Measurements from ENCODE around the gene RUFY4. TPM values are rescaled to one million over a fixed set of nuclear protein-coding genes. Genes with fewer than 3 reads are reported as not detected.
"Not testable (repeated sequence)": the region's sequence is repeated elsewhere in the genome, so short reads cannot be mapped to it uniquely, and the experiment has no call there.

Gene RUFY4
- total RNA-seq, 1 donor from 2014 or later: not detected

DNA sequence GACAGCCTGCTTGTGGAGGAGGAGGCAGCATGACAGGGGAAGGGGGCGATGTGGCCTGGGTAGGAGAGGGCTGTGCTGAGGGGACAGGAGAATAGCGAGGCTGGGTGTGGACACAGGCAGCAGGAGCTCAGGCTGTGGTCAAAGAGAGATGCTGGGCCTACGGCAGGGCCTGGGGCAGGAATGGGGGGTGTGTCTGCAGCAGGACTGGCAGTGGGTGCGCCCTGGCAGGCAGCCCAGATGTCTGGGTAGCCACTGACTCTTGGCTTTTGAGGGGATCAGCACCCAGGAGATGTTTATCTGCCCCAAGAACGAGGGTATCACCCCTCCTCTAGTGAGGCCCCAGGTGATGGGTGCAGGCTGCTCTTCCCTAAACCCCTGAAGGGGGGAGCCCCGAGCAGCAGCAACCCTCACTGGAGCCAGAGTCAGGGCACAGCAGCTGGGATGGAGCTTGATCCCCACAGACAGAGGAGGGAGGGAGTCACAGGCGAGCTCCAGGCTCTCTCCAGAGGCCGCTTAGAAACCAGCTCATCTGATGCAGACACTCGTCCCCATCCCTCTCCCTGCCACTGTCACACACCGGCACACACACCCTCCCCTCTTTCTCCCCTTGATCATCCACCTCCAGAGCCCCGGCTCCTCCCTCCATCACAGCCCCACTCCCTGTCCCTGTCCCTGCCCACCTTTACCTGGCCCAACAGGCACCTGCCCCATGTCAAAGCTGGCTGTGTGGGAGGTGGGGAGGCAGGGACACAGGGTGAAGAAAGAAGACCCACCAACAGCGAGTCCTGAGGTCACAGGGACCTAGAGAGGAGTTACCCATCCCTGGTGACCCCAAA lies 36.5 kb upstream of the RUFY4 start:
- no peak overlapping the region for H3K4me3 Mint-ChIP-seq (ENCODE audit: unreplicated experiment)
- peaks cover 7% of the 10 kb centered on the region for H3K4me1 Mint-ChIP-seq (ENCODE audit: unreplicated experiment)
- no peak overlapping the region for H3K27ac Mint-ChIP-seq (ENCODE audit: unreplicated experiment)
- peak; percentile 83 for DNase-seq (ENCODE audit: extremely low spot score, unreplicated experiment)
- no peaks in the 10 kb centered on the region for H3K36me3 Mint-ChIP-seq (ENCODE audit: unreplicated experiment)
- TF ChIP-seq, protein P1, sequence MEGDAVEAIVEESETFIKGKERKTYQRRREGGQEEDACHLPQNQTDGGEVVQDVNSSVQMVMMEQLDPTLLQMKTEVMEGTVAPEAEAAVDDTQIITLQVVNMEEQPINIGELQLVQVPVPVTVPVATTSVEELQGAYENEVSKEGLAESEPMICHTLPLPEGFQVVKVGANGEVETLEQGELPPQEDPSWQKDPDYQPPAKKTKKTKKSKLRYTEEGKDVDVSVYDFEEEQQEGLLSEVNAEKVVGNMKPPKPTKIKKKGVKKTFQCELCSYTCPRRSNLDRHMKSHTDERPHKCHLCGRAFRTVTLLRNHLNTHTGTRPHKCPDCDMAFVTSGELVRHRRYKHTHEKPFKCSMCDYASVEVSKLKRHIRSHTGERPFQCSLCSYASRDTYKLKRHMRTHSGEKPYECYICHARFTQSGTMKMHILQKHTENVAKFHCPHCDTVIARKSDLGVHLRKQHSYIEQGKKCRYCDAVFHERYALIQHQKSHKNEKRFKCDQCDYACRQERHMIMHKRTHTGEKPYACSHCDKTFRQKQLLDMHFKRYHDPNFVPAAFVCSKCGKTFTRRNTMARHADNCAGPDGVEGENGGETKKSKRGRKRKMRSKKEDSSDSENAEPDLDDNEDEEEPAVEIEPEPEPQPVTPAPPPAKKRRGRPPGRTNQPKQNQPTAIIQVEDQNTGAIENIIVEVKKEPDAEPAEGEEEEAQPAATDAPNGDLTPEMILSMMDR (IDR thresholded peaks at IDR 0.05): no peak
- H3K9me3 Mint-ChIP-seq (ENCODE audit: unreplicated experiment): no peaks in the 10 kb centered on the region
- peaks cover 12% of the 10 kb centered on the region for H3K27me3 Mint-ChIP-seq (ENCODE audit: unreplicated experiment)

GRCh38 chr2:218033208-218033589 lies 35.9 kb upstream of the RUFY4 start:
- TF ChIP-seq, protein P1 (IDR thresholded peaks at IDR 0.05): no peak
- Mint-ChIP-seq H3K36me3 (ENCODE audit: unreplicated experiment) (no peaks in the 10 kb centered on the region), H3K27me3 (ENCODE audit: unreplicated experiment) (peaks cover 19% of the 10 kb centered on the region), H3K27ac (ENCODE audit: unreplicated experiment) (no peak overlapping the region), H3K4me1 (ENCODE audit: unreplicated experiment) (peaks cover 7% of the 10 kb centered on the region), H3K9me3 (ENCODE audit: unreplicated experiment) (no peaks in the 10 kb centered on the region), H3K4me3 (ENCODE audit: unreplicated experiment) (no peak overlapping the region)
- peak; percentile 63 for DNase-seq (ENCODE audit: extremely low spot score, unreplicated experiment)

GRCh38 chr2:218033590-218034496 lies 35.2 kb upstream of the RUFY4 start:
- H3K9me3 Mint-ChIP-seq (ENCODE audit: unreplicated experiment): no peaks in the 10 kb centered on the region
- peaks cover 7% of the 10 kb centered on the region for H3K4me1 Mint-ChIP-seq (ENCODE audit: unreplicated experiment)
- no peaks in the 10 kb centered on the region for H3K36me3 Mint-ChIP-seq (ENCODE audit: unreplicated experiment)
- H3K27ac Mint-ChIP-seq (ENCODE audit: unreplicated experiment): no peak overlapping the region
- TF ChIP-seq, protein P1 (IDR thresholded peaks at IDR 0.05): no peak
- DNase-seq (ENCODE audit: extremely low spot score, unreplicated experiment): peak; percentile 83
- H3K27me3 Mint-ChIP-seq (ENCODE audit: unreplicated experiment): peaks cover 23% of the 10 kb centered on the region
- no peak overlapping the region for H3K4me3 Mint-ChIP-seq (ENCODE audit: unreplicated experiment)

GRCh38 chr2:218034497-218035213 lies 34.4 kb upstream of the RUFY4 start:
- not testable (repeated sequence) for H3K9me3 Mint-ChIP-seq (ENCODE audit: unreplicated experiment); H3K4me3 Mint-ChIP-seq (ENCODE audit: unreplicated experiment); H3K36me3 Mint-ChIP-seq (ENCODE audit: unreplicated experiment); H3K4me1 Mint-ChIP-seq (ENCODE audit: unreplicated experiment); H3K27ac Mint-ChIP-seq (ENCODE audit: unreplicated experiment)
- H3K27me3 Mint-ChIP-seq (ENCODE audit: unreplicated experiment): peaks cover 30% of the 10 kb centered on the region
- TF ChIP-seq, protein P1 (IDR thresholded peaks at IDR 0.05): peak; percentile 77
- DNase-seq (ENCODE audit: extremely low spot score, unreplicated experiment): peak; percentile 89
